ENCODE data around the gene DNAJC7.

Gene DNAJC7

GRCh38 chr17:41967921-41968578 lies 49.2 kb downstream of the DNAJC7 start:
- Histone ChIP-seq H3K4me1 (ENCODE audit: control insufficient read depth in 1 of 2, insufficient read depth in 2 of 2, low read length in 2 of 2) (peaks cover 8 to 9% of the 10 kb centered on the region in 2 experiments), H3K27ac (ENCODE audit: low read depth, low read length) (no peak overlapping the region), H3K36me3 (ENCODE audit: control insufficient read depth in 1 of 2, insufficient read depth in 2 of 2, low read length in 2 of 2) (peaks cover 28 to 34% of the 10 kb centered on the region in 2 experiments), H3K18ac (ENCODE audit: low read length) (no peak overlapping the region), H2BK12ac (ENCODE audit: low read length) (no peak overlapping the region), H3K27me3 (ENCODE audit: insufficient read depth, low read length) (no peaks in the 10 kb centered on the region), H4K8ac (ENCODE audit: low read depth, low read length) (no peak overlapping the region), H4K91ac (ENCODE audit: low read depth, low read length) (no peak overlapping the region), H3K4ac (ENCODE audit: low read depth, low read length) (no peak overlapping the region), H3K4me3 (ENCODE audit: low read depth, low read length) (no peak overlapping the region), H4K12ac (ENCODE audit: low read depth, low read length) (no peak overlapping the region), H3K79me2 (ENCODE audit: control insufficient read depth, insufficient read depth, low read length, poor library complexity) (peaks cover 6% of the 10 kb centered on the region), H2AFZ (ENCODE audit: insufficient read depth, low read length, poor library complexity) (no peak overlapping the region), H3K23ac (ENCODE audit: low read length) (no peak overlapping the region), H3K9me3 (ENCODE audit: insufficient read depth, low read depth, low read length) (no peaks in the 10 kb centered on the region), H3K9ac (ENCODE audit: low read length) (no peak overlapping the region), H3K14ac (ENCODE audit: low read length) (no peak overlapping the region), H3K79me1 (ENCODE audit: low read length) (peaks cover 6% of the 10 kb centered on the region), H3K4me2 (ENCODE audit: low read length) (peak overlapping the region; percentile 86), H2BK5ac (ENCODE audit: low read depth, low read length, poor library complexity) (no peak overlapping the region), H2BK120ac (ENCODE audit: insufficient read depth, low read length, poor library complexity) (no peak overlapping the region), H2AK5ac (ENCODE audit: low read length) (no peak overlapping the region)
- DNase-seq = no peak
- no CpG with 5 or more reads among the region's 37 CpGs for WGBS (ENCODE audit: extremely low coverage, insufficient coverage, insufficient read length)

- Histone ChIP-seq H2BK12ac (ENCODE audit: low read length) (no peak overlapping the region), H2AFZ (ENCODE audit: insufficient read depth, low read length, poor library complexity) (peak overlapping the region; percentile 66), H3K18ac (ENCODE audit: low read length) (peak overlapping the region; percentile 72), H4K8ac (ENCODE audit: low read depth, low read length) (peak overlapping the region; percentile 83), H3K23ac (ENCODE audit: low read length) (no peak overlapping the region), H2AK5ac (ENCODE audit: low read length) (no peak overlapping the region), H3K79me1 (ENCODE audit: low read length) (peaks cover 6% of the 10 kb centered on the region), H4K12ac (ENCODE audit: low read depth, low read length) (peak overlapping the region; percentile 14), H3K27me3 (ENCODE audit: insufficient read depth, low read length) (no peaks in the 10 kb centered on the region), H3K14ac (ENCODE audit: low read length) (peak overlapping the region; percentile 65), H4K91ac (ENCODE audit: low read depth, low read length) (peak overlapping the region; percentile 80), H3K79me2 (ENCODE audit: control insufficient read depth, insufficient read depth, low read length, poor library complexity) (peaks cover 6% of the 10 kb centered on the region), H3K4ac (ENCODE audit: low read depth, low read length) (peak overlapping the region; percentile 44), H2BK5ac (ENCODE audit: low read depth, low read length, poor library complexity) (peak overlapping the region; percentile 52), H3K36me3 (ENCODE audit: control insufficient read depth in 1 of 2, insufficient read depth in 2 of 2, low read length in 2 of 2) (peaks cover 24 to 26% of the 10 kb centered on the region in 2 experiments), H3K9ac (ENCODE audit: low read length) (peak overlapping the region; percentile 95), H3K27ac (ENCODE audit: low read depth, low read length) (peak overlapping the region; percentile 36), H3K4me1 (ENCODE audit: control insufficient read depth in 1 of 2, insufficient read depth in 2 of 2, low read length in 2 of 2) (peaks cover 8 to 9% of the 10 kb centered on the region in 2 experiments), H3K9me3 (ENCODE audit: insufficient read depth, low read depth, low read length) (no peaks in the 10 kb centered on the region), H3K4me2 (ENCODE audit: low read length) (peak overlapping the region; percentile 86), H3K4me3 (ENCODE audit: low read depth, low read length) (peak overlapping the region; percentile 81), H2BK120ac (ENCODE audit: insufficient read depth, low read length, poor library complexity) (peak overlapping the region; percentile 38)
- whole genome bisulfite sequencing (ENCODE audit: extremely low coverage, insufficient coverage, insufficient read length) = no CpG with 5 or more reads among the region's 39 CpGs
- DNase-seq = peak in 1 of 2 donors; percentile 50
Measured at GRCh38 chr17:41967141-41967920, 49.9 kb downstream of the DNAJC7 start.

GRCh38 chr17:41966463-41967140 lies 50.6 kb downstream of the DNAJC7 start, which contains the start of gene CNP:
TSS of gene CNP (plus strand) at chr17:41966795. CDS start at chr17:41966885, 90 bp downstream.
- Histone ChIP-seq H2BK12ac (ENCODE audit: low read length) (no peak within 1 kb of the TSS), H3K27ac (ENCODE audit: low read depth, low read length) (peak within 1 kb of the TSS; percentile 39), H3K23ac (ENCODE audit: low read length) (no peak within 1 kb of the TSS), H4K91ac (ENCODE audit: low read depth, low read length) (peak within 1 kb of the TSS; percentile 80), H3K14ac (ENCODE audit: low read length) (peak within 1 kb of the TSS; percentile 65), H4K8ac (ENCODE audit: low read depth, low read length) (peak within 1 kb of the TSS; percentile 83), H2AK5ac (ENCODE audit: low read length) (no peak within 1 kb of the TSS), H2BK5ac (ENCODE audit: low read depth, low read length, poor library complexity) (peak within 1 kb of the TSS; percentile 52), H3K4me3 (ENCODE audit: low read depth, low read length) (peak within 1 kb of the TSS; percentile 81), H3K4me1 (ENCODE audit: control insufficient read depth in 1 of 2, insufficient read depth in 2 of 2, low read length in 2 of 2) (peaks cover 8 to 9% of the 10 kb centered on the region in 2 experiments), H3K79me1 (ENCODE audit: low read length) (peaks cover 6% of the 10 kb centered on the region), H3K18ac (ENCODE audit: low read length) (peak within 1 kb of the TSS; percentile 72), H4K12ac (ENCODE audit: low read depth, low read length) (peak within 1 kb of the TSS; percentile 60), H3K4me2 (ENCODE audit: low read length) (peak within 1 kb of the TSS; percentile 86), H3K9ac (ENCODE audit: low read length) (peak within 1 kb of the TSS; percentile 95), H3K27me3 (ENCODE audit: insufficient read depth, low read length) (no peaks in the 10 kb centered on the region), H2BK120ac (ENCODE audit: insufficient read depth, low read length, poor library complexity) (peak within 1 kb of the TSS; percentile 38), H3K4ac (ENCODE audit: low read depth, low read length) (peak within 1 kb of the TSS; percentile 44), H3K9me3 (ENCODE audit: insufficient read depth, low read depth, low read length) (no peaks in the 10 kb centered on the region), H3K36me3 (ENCODE audit: control insufficient read depth in 1 of 2, insufficient read depth in 2 of 2, low read length in 2 of 2) (peaks cover 16 to 19% of the 10 kb centered on the region in 2 experiments), H3K79me2 (ENCODE audit: control insufficient read depth, insufficient read depth, low read length, poor library complexity) (peaks cover 6% of the 10 kb centered on the region), H2AFZ (ENCODE audit: insufficient read depth, low read length, poor library complexity) (peak within 1 kb of the TSS; percentile 66)
- no CpG with 5 or more reads among the region's 71 CpGs for WGBS (ENCODE audit: extremely low coverage, insufficient coverage, insufficient read length)
- peak; percentile 91 to 95 for DNase-seq

All from trophoblast cell (in vitro differentiated cells and primary cell).